Tibial nerve (tissue), 4 donors: ENCODE data around the gene CPSF6. TPM values are rescaled to one million over a fixed set of nuclear protein-coding genes. Genes with fewer than 3 reads are reported as not detected.

Source experiments
- DNase-seq, 2 donors: peaks; one replicate each; pipeline ENCODE4 v3.0.0-alpha.2; 2019; ENCODE audit warnings: low spot score in 2 of 2
- H3K27ac ChIP-seq, 4 donors: fragments of 200-600 bp; sonication (generic) in 3 of 4; one replicate each; pipeline ENCODE4 v1.5.1; 2017 to 2019; ENCODE audit warnings: mild to moderate bottlenecking in 1 of 4
- H3K27me3 ChIP-seq, 2 donors: fragments of 200-600 bp; sonication (generic) in 1 of 2; one replicate each; pipeline versions ENCODE4 v1.5.1 to v1.6.0; 2017 to 2019
- H3K36me3 ChIP-seq, 3 donors: fragments of 200-600 bp; sonication (generic); one replicate each; pipeline ENCODE4 v1.5.1; 2018 to 2019
- H3K4me1 ChIP-seq, 4 donors: fragments of 200-600 bp; sonication (generic) in 3 of 4; one replicate each; pipeline ENCODE4 v1.5.1; 2017 to 2019
- H3K4me3 ChIP-seq, 4 donors: fragments of 200-600 bp; sonication (generic) in 3 of 4; one replicate each; pipeline ENCODE4 v1.5.1; 2017 to 2019; ENCODE audit warnings: mild to moderate bottlenecking in 1 of 4, moderate library complexity in 1 of 4
- H3K9me3 ChIP-seq, 4 donors: fragments of 200-600 bp; sonication (generic) in 3 of 4; one replicate each; pipeline ENCODE4 v1.5.1; 2017 to 2019
- EP300 ChIP-seq, 2 donors: sonication (generic); formaldehyde crosslinking; IDR thresholded peaks; one replicate each; pipeline ENCODE4 v1.6.1; 2017; ENCODE audit warnings: antibody characterized with exemption in 2 of 2, mild to moderate bottlenecking in 1 of 2
- POLR2A ChIP-seq, 2 donors: fragments of 450-650 bp; IDR thresholded peaks; one replicate each; pipeline ENCODE4 v1.6.1; 2017; ENCODE audit warnings: antibody characterized with exemption in 2 of 2, mild to moderate bottlenecking in 2 of 2, moderate library complexity in 2 of 2
- WGBS, 2 donors: methylation state at CpG; one replicate each; pipeline ENCODE4 v1.1.5; 2018; 5-methylcytosine and 5-hydroxymethylcytosine counted together
- total RNA-seq, 4 donors: library from RNA; depleted of rRNA; stranded (reverse); fragments of >200 nt; gene quantifications; one replicate each; pipeline ENCODE4 v1.1.0, GENCODE V29; 2016
- TF ChIP-seq, protein P1 (sequence below), 5 experiments: fragments of 200-600 bp in 3 of 5; fragments of 450-650 bp in 2 of 5; sonication (generic) in 3 of 5; IDR thresholded peaks; one replicate each; pipeline ENCODE4 v1.5.1; 2016 to 2019; ENCODE audit warnings: antibody characterized with exemption in 5 of 5, mild to moderate bottlenecking in 3 of 5, moderate library complexity in 2 of 5

The CPSF6 gene
- total RNA-seq, 4 donors from 2014 or later = 37.3 to 50.0 (median 43.2) TPM

DNA sequence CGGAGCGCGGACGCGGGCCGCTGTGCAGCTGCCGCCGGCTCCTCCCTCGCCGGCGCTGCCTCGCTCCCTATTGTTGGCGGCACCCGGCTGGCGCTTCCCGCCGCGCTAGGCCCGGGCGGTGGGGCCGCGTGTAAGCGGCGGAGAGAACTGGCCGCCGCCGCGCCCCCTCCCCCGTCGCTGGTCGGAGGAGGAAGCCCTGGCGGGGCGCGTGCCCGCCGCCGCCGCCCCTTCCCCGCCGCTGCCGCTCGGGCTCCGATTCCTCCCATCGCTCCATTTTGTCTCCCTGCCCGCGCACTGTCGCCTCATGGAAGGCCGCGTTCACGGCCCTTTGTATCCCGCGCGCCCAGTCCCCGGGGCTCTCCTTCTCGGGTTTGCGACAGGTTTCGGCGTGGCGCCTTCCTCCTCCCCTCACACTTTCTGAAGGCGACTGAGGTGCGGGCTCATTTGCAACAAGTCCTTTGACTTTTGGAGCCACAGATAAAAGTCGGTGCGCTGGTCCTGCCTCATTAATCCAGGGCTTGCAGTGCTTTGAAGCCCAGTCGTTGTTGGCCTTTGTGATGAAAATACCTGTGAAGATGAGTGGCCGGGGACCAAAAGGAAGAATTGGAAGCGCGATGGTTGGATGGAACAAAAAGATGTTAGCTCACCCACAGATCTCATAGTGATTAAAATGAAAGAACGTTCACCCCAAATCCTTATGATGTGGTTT, 707 bp downstream of the CPSF6 start:
- no peaks in the 10 kb centered on the region for H3K36me3 ChIP-seq
- H3K9me3 ChIP-seq = no peaks in the 10 kb centered on the region
- DNase-seq = peak; percentile 17 to 30
- H3K27me3 ChIP-seq = no peaks in the 10 kb centered on the region
- peaks cover 0 to 50% (median 15%) of the 10 kb centered on the region in 4 donors for H3K4me1 ChIP-seq
- no peak for TF ChIP-seq POLR2A (IDR thresholded peaks at IDR 0.05)
- TF ChIP-seq EP300 (IDR thresholded peaks at IDR 0.05) = no peak
- TF ChIP-seq, protein P1, sequence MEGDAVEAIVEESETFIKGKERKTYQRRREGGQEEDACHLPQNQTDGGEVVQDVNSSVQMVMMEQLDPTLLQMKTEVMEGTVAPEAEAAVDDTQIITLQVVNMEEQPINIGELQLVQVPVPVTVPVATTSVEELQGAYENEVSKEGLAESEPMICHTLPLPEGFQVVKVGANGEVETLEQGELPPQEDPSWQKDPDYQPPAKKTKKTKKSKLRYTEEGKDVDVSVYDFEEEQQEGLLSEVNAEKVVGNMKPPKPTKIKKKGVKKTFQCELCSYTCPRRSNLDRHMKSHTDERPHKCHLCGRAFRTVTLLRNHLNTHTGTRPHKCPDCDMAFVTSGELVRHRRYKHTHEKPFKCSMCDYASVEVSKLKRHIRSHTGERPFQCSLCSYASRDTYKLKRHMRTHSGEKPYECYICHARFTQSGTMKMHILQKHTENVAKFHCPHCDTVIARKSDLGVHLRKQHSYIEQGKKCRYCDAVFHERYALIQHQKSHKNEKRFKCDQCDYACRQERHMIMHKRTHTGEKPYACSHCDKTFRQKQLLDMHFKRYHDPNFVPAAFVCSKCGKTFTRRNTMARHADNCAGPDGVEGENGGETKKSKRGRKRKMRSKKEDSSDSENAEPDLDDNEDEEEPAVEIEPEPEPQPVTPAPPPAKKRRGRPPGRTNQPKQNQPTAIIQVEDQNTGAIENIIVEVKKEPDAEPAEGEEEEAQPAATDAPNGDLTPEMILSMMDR (IDR thresholded peaks at IDR 0.05) = no peak
- peak overlapping the region; percentile 89 to 99 (median 92) for H3K27ac ChIP-seq
- peak overlapping the region; percentile 77 to 92 (median 79) for H3K4me3 ChIP-seq
- 1% methylated on average over 54 to 60 of the region's 68 CpGs for WGBS, 2 donors

GRCh38 chr12:69240631-69240995, 1.2 kb downstream of the CPSF6 start:
- H3K36me3 ChIP-seq = no peaks in the 10 kb centered on the region
- no peaks in the 10 kb centered on the region for H3K27me3 ChIP-seq
- TF ChIP-seq POLR2A (IDR thresholded peaks at IDR 0.05) (no peak), EP300 (IDR thresholded peaks at IDR 0.05) (no peak)
- TF ChIP-seq, protein P1 (IDR thresholded peaks at IDR 0.05) = no peak
- H3K4me1 ChIP-seq = peaks cover 0 to 55% (median 15%) of the 10 kb centered on the region in 4 donors
- no peaks in the 10 kb centered on the region for H3K9me3 ChIP-seq
- H3K4me3 ChIP-seq = peak overlapping the region; percentile 77 to 92 (median 79)
- WGBS, 2 donors = 1 to 2% methylated on average over 11 of the region's 11 CpGs
- H3K27ac ChIP-seq = peak overlapping the region; percentile 89 to 99 (median 92)
- DNase-seq = no peak

GRCh38 chr12:69241438-69242092, 2.2 kb downstream of the CPSF6 start:
- Histone ChIP-seq H3K27ac (peak overlapping the region in 1 of 4 donors; percentile 99), H3K9me3 (no peaks in the 10 kb centered on the region), H3K36me3 (no peaks in the 10 kb centered on the region), H3K4me3 (peak overlapping the region in 2 of 4 donors; percentile 2 to 92), H3K4me1 (peaks cover 0 to 65% (median 16%) of the 10 kb centered on the region in 4 donors), H3K27me3 (no peaks in the 10 kb centered on the region)
- WGBS, 2 donors = 31 to 37% methylated on average over 5 of the region's 5 CpGs
- no peak for DNase-seq
- TF ChIP-seq, protein P1 (IDR thresholded peaks at IDR 0.05) = no peak
- no peak for TF ChIP-seq POLR2A (IDR thresholded peaks at IDR 0.05)
- no peak for TF ChIP-seq EP300 (IDR thresholded peaks at IDR 0.05)

DNA sequence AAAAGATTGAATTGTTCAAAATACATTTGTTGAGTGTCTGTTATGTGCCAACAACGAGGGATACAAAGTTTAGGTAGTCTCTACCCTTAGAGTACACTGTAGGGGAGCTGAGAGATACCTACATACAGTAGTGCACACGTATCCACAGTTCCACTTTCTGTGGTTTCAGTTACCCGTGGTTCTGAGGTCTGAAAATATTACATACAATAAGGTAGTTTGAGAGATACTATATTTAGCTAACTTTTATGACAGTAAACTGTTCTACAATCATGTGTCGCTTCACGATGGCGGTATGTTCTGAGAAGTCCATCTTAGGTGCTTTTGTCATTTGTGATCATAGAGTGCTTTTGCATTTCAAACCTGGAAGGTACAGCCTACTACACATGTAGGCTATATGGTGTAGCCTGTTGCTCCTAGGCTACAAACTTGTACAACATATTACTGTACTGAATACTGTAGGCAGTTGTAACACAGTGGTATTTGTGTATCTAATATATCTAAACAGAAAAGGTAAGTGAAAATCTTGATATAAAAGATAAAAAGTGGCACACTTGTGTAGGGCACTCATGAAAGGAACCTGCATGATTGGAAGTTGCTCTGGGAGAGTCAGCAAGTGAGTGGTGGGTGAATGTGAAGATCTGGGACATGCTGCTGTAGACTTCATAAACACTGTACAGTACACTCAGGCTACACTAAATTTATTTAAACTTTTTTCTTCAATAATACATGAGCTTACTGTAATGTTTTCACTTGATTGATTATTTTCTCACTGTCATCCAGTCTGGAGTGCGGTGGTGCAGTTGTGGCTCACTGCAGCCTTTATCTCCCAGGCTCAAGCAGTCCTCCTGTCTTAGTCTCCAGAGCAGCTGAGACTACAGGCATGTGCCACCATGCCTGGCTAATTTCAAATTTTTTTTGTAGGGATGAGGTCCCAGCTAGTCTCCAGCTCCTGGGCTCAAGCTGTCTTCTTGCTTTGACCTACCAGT, 4.0 kb downstream of the CPSF6 start:
- no peak for DNase-seq
- TF ChIP-seq POLR2A (IDR thresholded peaks at IDR 0.05) = no peak
- no peak for TF ChIP-seq EP300 (IDR thresholded peaks at IDR 0.05)
- TF ChIP-seq, protein P1 (IDR thresholded peaks at IDR 0.05) = no peak
- H3K4me3 ChIP-seq = no peak overlapping the region
- no peaks in the 10 kb centered on the region for H3K36me3 ChIP-seq
- H3K27me3 ChIP-seq = no peaks in the 10 kb centered on the region
- H3K4me1 ChIP-seq = peaks cover 0 to 83% (median 25%) of the 10 kb centered on the region in 4 donors
- H3K27ac ChIP-seq = no peak overlapping the region
- 73 to 85% methylated on average over 7 of the region's 7 CpGs for WGBS, 2 donors
- H3K9me3 ChIP-seq = no peaks in the 10 kb centered on the region
